GM18858 (cell line): Measurements from ENCODE around the gene OR5AU1.

ENCODE experiments used
- ATAC-seq: cut with Tn5 transposase; IDR thresholded peaks from one replicate; pipeline ENCODE4 v1.9.1; 2021; ENCODE audit not compliant: unreplicated experiment

OR5AU1 gene

DNA sequence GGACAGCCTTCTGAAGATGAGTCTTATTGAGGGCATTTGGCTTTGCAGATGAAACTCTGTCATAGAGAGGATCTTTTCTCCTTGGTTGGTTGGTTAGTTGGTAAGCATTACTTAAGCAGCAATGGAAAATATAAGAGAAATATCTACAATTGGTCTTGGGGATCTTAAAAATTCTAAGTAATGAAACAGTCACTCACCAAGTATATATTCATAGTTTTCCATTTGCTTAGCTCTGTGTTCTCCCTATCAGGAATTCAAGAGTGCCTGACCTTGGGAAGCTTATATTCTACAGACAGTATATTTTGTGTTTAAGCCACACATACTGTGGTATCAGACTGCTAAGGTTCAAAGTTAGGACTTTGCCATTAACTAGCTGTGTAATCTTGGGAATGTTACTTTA lies at the start of gene OR5AU1:
Gene OR5AU1, minus strand, starts transcription at position 101 of the 400 bp plus-strand sequence. CDS start 191 bp downstream, outside the sequence.
- no peak for ATAC-seq

DNA sequence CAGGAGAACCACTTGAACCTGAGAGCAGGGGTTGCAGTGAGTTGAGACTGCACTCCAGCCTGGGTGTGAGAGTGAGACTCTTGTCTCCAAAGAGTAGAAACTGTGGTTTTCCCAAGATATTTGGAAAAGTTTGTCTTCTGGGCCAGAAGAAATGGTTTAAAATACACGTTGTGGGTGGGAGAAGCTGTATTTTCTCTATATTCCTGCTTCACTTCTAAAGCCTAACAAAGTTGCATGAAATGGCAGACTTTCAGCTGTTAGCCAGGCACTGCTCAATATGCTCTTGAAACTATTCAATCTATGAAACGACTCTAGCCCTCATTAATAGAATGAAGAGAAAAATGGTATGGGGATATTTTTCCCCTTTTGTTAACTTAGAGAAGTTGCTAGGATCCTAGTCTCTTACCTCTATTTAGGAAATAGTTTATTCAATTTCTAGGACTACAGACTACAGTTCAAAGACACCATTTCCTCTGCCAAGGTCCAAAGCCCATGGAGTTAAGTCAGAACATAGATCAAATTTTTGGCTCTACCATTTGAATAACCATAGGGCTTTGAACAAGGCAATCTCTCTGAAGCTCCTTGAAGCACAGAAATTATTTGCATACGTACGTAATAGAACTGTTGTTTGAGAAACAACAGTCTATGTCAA lies 49.3 kb upstream of the OR5AU1 start:
- ATAC-seq, result no peak

DNA sequence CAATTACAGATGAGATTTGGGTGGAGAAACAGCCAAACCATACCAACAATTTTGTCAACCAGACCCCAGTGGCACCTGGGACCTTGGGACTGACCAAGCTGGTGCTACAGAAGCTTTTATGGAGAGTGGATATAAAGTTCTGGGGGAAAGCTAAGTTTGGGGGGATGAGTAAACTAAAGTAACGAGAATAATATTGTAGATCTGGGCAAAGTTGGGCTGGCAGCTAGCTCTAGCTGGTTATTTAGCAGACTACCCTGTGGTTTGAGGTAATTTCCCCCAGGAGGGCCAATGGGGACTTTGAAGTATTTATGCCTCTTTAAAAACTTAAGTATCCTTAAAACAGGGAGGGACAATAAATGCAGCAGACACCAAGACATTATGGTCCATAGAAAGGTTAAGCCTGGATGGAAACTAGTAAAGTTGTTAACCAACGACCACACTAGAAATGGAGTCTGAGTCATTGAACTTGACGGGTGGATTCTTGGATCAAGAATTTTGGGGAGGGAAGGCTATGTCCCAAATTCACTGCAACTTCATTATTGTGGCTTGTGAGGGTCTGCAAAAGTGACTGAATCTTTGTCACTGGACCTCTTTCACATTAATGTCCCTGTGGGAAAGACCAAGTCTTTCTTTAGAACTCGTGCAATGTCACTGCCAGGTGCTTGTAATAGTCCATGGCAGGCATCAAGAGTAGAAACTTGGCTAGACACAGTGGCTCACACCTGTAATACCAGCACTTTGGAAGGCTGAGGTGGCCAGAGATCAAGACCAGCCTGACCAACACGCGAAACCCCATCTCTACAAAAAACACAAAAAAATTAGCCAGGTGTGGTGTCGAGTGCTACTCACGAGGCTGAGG lies 48.5 kb upstream of the OR5AU1 start:
- no peak for ATAC-seq

- no peak for ATAC-seq
These were observed 47.8 kb upstream of the OR5AU1 start for GRCh38 chr14:21203470-21204166.

GRCh38 chr14:21202463-21203358 lies 46.8 kb upstream of the OR5AU1 start:
- ATAC-seq, result no peak

- no peak for ATAC-seq
These were observed 46.0 kb upstream of the OR5AU1 start for GRCh38 chr14:21201732-21202462.

GRCh38 chr14:21200752-21201461 lies 45.0 kb upstream of the OR5AU1 start:
- ATAC-seq, result no peak

DNA sequence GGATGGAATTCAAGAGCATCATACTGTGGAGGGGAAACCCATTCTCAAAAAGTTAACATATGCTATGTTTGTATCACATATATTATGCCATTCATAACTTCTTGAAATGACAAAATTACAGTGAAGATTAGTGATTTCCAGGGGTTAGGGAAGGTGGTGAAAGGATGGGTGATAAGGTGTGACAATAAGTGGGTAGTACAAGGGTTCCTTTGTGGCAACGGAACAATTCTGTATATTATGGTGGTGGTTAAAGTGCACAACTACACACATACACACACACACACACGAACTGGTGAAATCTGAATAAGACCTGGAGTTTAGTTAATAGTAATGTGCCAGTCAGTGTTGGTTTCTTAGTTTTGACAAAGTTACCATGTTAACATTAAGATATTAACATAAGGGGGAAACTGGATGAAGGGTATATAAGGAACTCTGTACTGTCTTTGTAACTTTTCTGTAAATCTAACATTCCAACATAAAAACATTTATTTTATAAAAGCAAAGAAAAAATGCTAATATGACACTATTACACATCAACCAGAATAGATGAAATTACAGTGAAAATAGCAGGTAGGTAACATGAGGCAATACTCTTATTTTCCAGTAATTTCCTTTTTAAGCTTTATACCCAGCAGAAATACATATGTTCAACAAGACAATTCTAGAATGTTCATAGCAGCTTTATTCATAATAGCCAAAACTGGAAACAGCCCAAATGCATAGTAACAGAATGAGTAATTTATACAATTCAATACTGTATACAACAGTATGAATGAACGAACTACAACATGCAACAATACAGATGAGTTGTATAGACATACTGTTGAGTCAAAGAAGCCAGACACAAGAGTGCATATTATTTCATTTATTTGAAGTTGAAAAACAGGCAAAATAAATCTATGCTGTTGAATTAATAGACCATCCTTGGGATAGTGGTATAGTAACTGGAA lies 44.0 kb upstream of the OR5AU1 start:
- no peak for ATAC-seq

GRCh38 chr14:21197418-21198205 lies 41.7 kb upstream of the OR5AU1 start:
- no peak for ATAC-seq

DNA sequence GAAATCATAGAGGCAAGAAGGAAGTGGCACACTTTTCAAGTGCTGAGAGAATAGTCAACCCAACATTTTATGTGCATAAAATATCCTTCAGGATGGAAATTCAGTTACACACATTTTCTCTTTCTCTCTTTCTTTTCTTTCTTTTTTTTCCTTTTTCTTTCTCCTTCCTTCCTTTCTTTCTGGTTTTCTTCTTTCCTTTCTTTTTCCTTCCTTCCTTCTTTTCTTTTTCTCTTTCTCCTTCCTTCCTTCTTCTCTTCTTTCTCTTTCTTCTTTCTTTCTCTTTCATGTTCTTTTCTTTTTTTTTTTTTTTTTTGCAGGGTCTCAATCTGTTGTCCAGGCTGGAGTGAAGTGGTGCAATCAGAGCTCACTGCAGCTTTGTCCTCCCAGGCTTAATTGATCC lies 38.7 kb upstream of the OR5AU1 start:
- no peak for ATAC-seq

- no peak for ATAC-seq
These were observed 37.1 kb upstream of the OR5AU1 start for GRCh38 chr14:21192875-21193535.

GRCh38 chr14:21192447-21192822 lies 36.6 kb upstream of the OR5AU1 start:
- ATAC-seq, result no peak

GRCh38 chr14:21191809-21192446 lies 36.1 kb upstream of the OR5AU1 start:
- ATAC-seq, result peak; percentile 58

DNA sequence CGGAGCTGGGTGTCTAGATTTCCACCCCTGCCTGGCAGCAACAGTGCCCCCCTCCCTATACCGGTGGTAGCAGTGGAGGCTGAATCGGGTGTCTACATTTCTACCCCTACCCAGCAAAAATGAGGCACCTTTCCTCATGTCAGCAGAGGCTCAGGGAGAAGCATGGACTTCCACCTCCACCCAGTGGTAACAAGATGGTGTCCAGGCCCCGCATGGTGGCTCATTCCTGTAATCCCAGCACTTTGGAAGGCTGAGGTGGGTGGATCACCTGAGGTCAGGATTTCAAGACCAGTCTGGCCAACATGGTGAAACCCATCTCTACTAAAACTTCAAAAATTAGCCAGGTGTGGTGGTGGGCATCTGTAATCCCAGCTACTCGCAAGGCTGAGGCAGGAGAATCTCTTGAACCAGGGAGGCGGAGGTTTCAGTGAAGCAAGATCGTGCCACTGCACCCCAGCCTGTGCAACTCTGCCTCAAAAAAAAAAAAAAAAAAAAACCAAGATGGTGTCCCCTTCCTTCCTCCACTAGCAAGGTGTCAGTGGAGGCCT lies 35.5 kb upstream of the OR5AU1 start:
- ATAC-seq, result no peak

- no peak for ATAC-seq
These were observed 29.6 kb upstream of the OR5AU1 start for GRCh38 chr14:21185491-21185890.

- ATAC-seq, result no peak
These were observed 28.4 kb upstream of the OR5AU1 start for GRCh38 chr14:21184254-21184653.
